Mesenchymal stem cell (in vitro differentiated cells and primary cell): ENCODE data around the gene PAM16.
A peak's percentile ranks its signal among the peaks of the same experiment; 100 is the strongest.

Experiments
- DNase-seq: peaks from one replicate; pipeline ENCODE4 v3.0.0-alpha.2; 2013
- H2AFZ ChIP-seq: one replicate; pipeline ENCODE4 v1.6.1; 2013; ENCODE audit warnings: low read depth, mild to moderate bottlenecking, control low read depth, inconsistent platforms, low read length, moderate library complexity
- H2AK5ac ChIP-seq: 2 replicates; pipeline ENCODE4 v1.6.1; 2013; ENCODE audit warnings: low read length, moderate library complexity, mild to moderate bottlenecking, inconsistent platforms; ENCODE audit not compliant: severe bottlenecking
- H2BK120ac ChIP-seq: one replicate; pipeline ENCODE4 v1.6.1; 2013; ENCODE audit warnings: low read depth, mild to moderate bottlenecking, inconsistent platforms, low read length, moderate library complexity
- H2BK12ac ChIP-seq, 2 experiments: one replicate each; pipeline ENCODE4 v1.6.1; 2013; ENCODE audit warnings: inconsistent platforms in 2 of 2, low read length in 2 of 2, mild to moderate bottlenecking in 2 of 2, moderate library complexity in 2 of 2, control low read depth in 1 of 2
- H2BK15ac ChIP-seq: one replicate; pipeline ENCODE4 v1.6.1; 2013; ENCODE audit warnings: mild to moderate bottlenecking, low read depth, inconsistent platforms; ENCODE audit not compliant: poor library complexity, severe bottlenecking
- H2BK5ac ChIP-seq: 2 replicates; pipeline ENCODE4 v1.6.1; 2013; ENCODE audit warnings: low read depth, mild to moderate bottlenecking, low read length, control low read depth, inconsistent platforms; ENCODE audit not compliant: poor library complexity, severe bottlenecking
- H3K14ac ChIP-seq, 2 experiments: one replicate each; pipeline ENCODE4 v1.6.1; 2013; ENCODE audit warnings: inconsistent platforms in 2 of 2, low read length in 2 of 2, control low read depth in 1 of 2, mild to moderate bottlenecking in 1 of 2, moderate library complexity in 1 of 2
- H3K18ac ChIP-seq, 2 experiments: one replicate each; pipeline ENCODE4 v1.6.1; 2013; ENCODE audit warnings: inconsistent platforms in 2 of 2, low read length in 2 of 2, control low read depth in 1 of 2, low read depth in 1 of 2, mild to moderate bottlenecking in 1 of 2
- H3K23ac ChIP-seq, 2 experiments: one replicate each; pipeline ENCODE4 v1.6.1; 2013; ENCODE audit warnings: inconsistent platforms in 2 of 2, low read length in 2 of 2, mild to moderate bottlenecking in 2 of 2, moderate library complexity in 2 of 2, control low read depth in 1 of 2
- H3K27ac ChIP-seq: 2 replicates; pipeline ENCODE4 v1.5.1; 2013; ENCODE audit warnings: mild to moderate bottlenecking, moderate library complexity, low read length, control low read depth, inconsistent platforms; ENCODE audit not compliant: poor library complexity, severe bottlenecking
- H3K27me3 ChIP-seq, 2 experiments: 2 replicates each; pipeline versions ENCODE4 v1.6.1 to v1.7.0; 2013; ENCODE audit warnings: low read length in 2 of 2, mild to moderate bottlenecking in 2 of 2, moderate library complexity in 2 of 2, control low read depth in 1 of 2, inconsistent platforms in 1 of 2; ENCODE audit not compliant: control insufficient read depth in 1 of 2, insufficient read depth in 1 of 2
- H3K36me3 ChIP-seq, 2 experiments: 2 replicates each; pipeline versions ENCODE4 v1.6.1 to v1.7.0; 2013; ENCODE audit warnings: low read length in 2 of 2, control low read depth in 1 of 2, inconsistent platforms in 1 of 2, low read depth in 1 of 2, mild to moderate bottlenecking in 1 of 2; ENCODE audit not compliant: insufficient read depth in 2 of 2, control insufficient read depth in 1 of 2
- H3K4ac ChIP-seq, 2 experiments: one replicate each; pipeline ENCODE4 v1.6.1; 2013; ENCODE audit warnings: inconsistent platforms in 2 of 2, low read length in 2 of 2, mild to moderate bottlenecking in 2 of 2, moderate library complexity in 2 of 2, control low read depth in 1 of 2, low read depth in 1 of 2
- H3K4me1 ChIP-seq: 2 replicates; pipeline ENCODE4 v1.6.1; 2013; ENCODE audit warnings: low read depth, low read length, control low read depth; ENCODE audit not compliant: control insufficient read depth, insufficient read depth
- H3K4me2 ChIP-seq: 2 replicates; pipeline ENCODE4 v1.6.1; 2013; ENCODE audit warnings: low read length, mild to moderate bottlenecking, inconsistent platforms; ENCODE audit not compliant: poor library complexity, severe bottlenecking
- H3K4me3 ChIP-seq, 2 experiments: 2 replicates each; pipeline versions ENCODE4 v1.5.1 to v1.7.0; 2013; ENCODE audit warnings: low read length in 2 of 2, mild to moderate bottlenecking in 2 of 2, control low read depth in 1 of 2, low read depth in 1 of 2; ENCODE audit not compliant: insufficient read depth in 1 of 2
- H3K79me1 ChIP-seq: replicated peaks from 2 replicates; pipeline ENCODE4 v1.6.1; 2013; ENCODE audit warnings: mild to moderate bottlenecking, control low read depth, low read length, inconsistent platforms; ENCODE audit not compliant: poor library complexity, severe bottlenecking
- H3K9ac ChIP-seq: 2 replicates; pipeline ENCODE4 v1.7.0; 2013; ENCODE audit warnings: mild to moderate bottlenecking, low read length, moderate library complexity
- H3K9me3 ChIP-seq: 2 replicates; pipeline ENCODE4 v1.7.0; 2013; ENCODE audit warnings: mild to moderate bottlenecking, low read length; ENCODE audit not compliant: control insufficient read depth
- H4K8ac ChIP-seq: one replicate; pipeline ENCODE4 v1.6.1; 2013; ENCODE audit warnings: inconsistent platforms, mild to moderate bottlenecking, low read length, moderate library complexity
- H4K91ac ChIP-seq: one replicate; pipeline ENCODE4 v1.6.1; 2013; ENCODE audit warnings: mild to moderate bottlenecking, low read length, inconsistent platforms
- WGBS: methylation state at CpG from one replicate; pipeline ENCODE4 v1.1.7; 2013; ENCODE audit warnings: mixed read lengths; 5-methylcytosine and 5-hydroxymethylcytosine counted together

PAM16 gene

GRCh38 chr16:4293181-4293716 lies 57.9 kb downstream of the PAM16 start:
- Histone ChIP-seq H2BK5ac (no peak overlapping the region), H3K18ac (peak overlapping the region; percentile 7 to 62), H4K91ac (peak overlapping the region; percentile 45), H3K4me3 (peak overlapping the region in 1 of 2 experiments; percentile 48), H3K4me1 (peaks cover 34% of the 10 kb centered on the region), H3K4ac (peak overlapping the region; percentile 0 to 7), H2BK120ac (peak overlapping the region; percentile 65), H3K79me1 (peaks cover 4% of the 10 kb centered on the region), H2BK12ac (peak overlapping the region; percentile 76 to 85), H2BK15ac (no peak overlapping the region), H3K36me3 (no peaks in the 10 kb centered on the region), H3K4me2 (no peak overlapping the region), H2AK5ac (peak overlapping the region; percentile 2), H3K9ac (peak overlapping the region; percentile 56), H3K27me3 (no peaks in the 10 kb centered on the region), H3K9me3 (no peaks in the 10 kb centered on the region), H3K27ac (peak overlapping the region; percentile 39), H2AFZ (no peak overlapping the region), H3K23ac (no peak overlapping the region), H4K8ac (peak overlapping the region; percentile 14), H3K14ac (no peak overlapping the region)
- 71% methylated on average over 13 of the region's 14 CpGs for WGBS
- no peak for DNase-seq

DNA sequence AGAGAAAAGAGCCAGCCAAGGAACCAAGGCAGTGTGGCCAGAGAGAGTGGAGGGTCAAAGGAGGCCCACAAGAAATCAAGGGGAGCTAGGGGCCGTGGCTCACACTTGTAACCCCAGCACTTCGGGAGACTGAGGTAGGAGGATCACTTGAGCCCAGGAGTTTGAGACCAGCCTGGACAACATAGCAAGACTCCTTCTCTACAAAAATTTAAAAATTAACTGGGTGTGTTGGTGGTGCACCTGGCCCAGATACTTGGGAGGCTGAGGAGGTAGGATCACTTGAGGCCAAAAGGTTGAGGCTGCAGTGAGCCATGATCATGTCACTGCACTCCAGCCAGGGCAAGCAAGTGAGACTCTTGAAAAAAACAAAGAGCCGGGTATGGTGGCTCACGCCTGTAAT lies 59.4 kb downstream of the PAM16 start:
- 95% methylated on average over 3 of the region's 4 CpGs for WGBS
- H3K4me1 ChIP-seq, result peaks cover 33% of the 10 kb centered on the region

More for the DNA sequence above, 59.4 kb downstream of the PAM16 start:
- no peak overlapping the region for H2BK5ac ChIP-seq
- no peak overlapping the region for H4K91ac ChIP-seq
- no peak overlapping the region for H3K4me3 ChIP-seq
- no peak overlapping the region for H3K4me2 ChIP-seq
- no peak overlapping the region for H2AK5ac ChIP-seq
- no peaks in the 10 kb centered on the region for H3K9me3 ChIP-seq
- H3K27ac ChIP-seq, result no peak overlapping the region
- H2BK12ac ChIP-seq, result no peak overlapping the region
- no peak overlapping the region for H3K4ac ChIP-seq
- DNase-seq, result no peak
- no peak overlapping the region for H4K8ac ChIP-seq
- H2AFZ ChIP-seq, result no peak overlapping the region
- no peaks in the 10 kb centered on the region for H3K27me3 ChIP-seq
- no peak overlapping the region for H3K14ac ChIP-seq
- no peak overlapping the region for H3K18ac ChIP-seq
- no peak overlapping the region for H2BK15ac ChIP-seq
- no peaks in the 10 kb centered on the region for H3K36me3 ChIP-seq
- H2BK120ac ChIP-seq, result no peak overlapping the region
- H3K79me1 ChIP-seq, result no peaks in the 10 kb centered on the region
- no peak overlapping the region for H3K23ac ChIP-seq
- no peak overlapping the region for H3K9ac ChIP-seq
